Sigmoid colon (tissue), 7 donors: ENCODE data around the gene TMEM179. TPM values are rescaled to one million over a fixed set of nuclear protein-coding genes. Genes with fewer than 3 reads are reported as not detected.

ENCODE experiments used
- DNase-seq: peaks from one replicate; pipeline ENCODE4 v3.0.0-alpha.2; 2019
- H3K27ac ChIP-seq, 4 donors: fragments of 200-600 bp; sonication (generic); one replicate each; pipeline ENCODE4 v1.5.1; 2016 to 2019; ENCODE audit warnings: mild to moderate bottlenecking in 1 of 4
- H3K27me3 ChIP-seq, 3 donors: fragments of 200-600 bp; sonication (generic); one replicate each; pipeline ENCODE4 v1.5.1; 2019; ENCODE audit warnings: mild to moderate bottlenecking in 1 of 3
- H3K36me3 ChIP-seq, 4 donors: fragments of 200-600 bp; sonication (generic); one replicate each; pipeline ENCODE4 v1.5.1; 2016 to 2019
- H3K4me1 ChIP-seq, 4 donors: fragments of 200-600 bp; sonication (generic); one replicate each; pipeline ENCODE4 v1.5.1; 2017 to 2019
- H3K4me3 ChIP-seq, 4 donors: fragments of 200-600 bp; sonication (generic); one replicate each; pipeline ENCODE4 v1.5.1; 2017 to 2019; ENCODE audit warnings: mild to moderate bottlenecking in 2 of 4, moderate library complexity in 1 of 4
- H3K9me3 ChIP-seq, 4 donors: fragments of 200-600 bp in 3 of 4; sonication (generic) in 3 of 4; one replicate each; pipeline versions ENCODE4 v1.5.1 to v1.6.1; 2013 to 2019
- CTCF ChIP-seq, 4 experiments: fragments of 450-650 bp in 3 of 4; fragments of 200-600 bp in 1 of 4; IDR thresholded peaks; one replicate each; pipeline ENCODE4 v1.5.1; 2016 to 2019; ENCODE audit warnings: antibody characterized with exemption in 4 of 4, mild to moderate bottlenecking in 3 of 4, moderate library complexity in 2 of 4
- EP300 ChIP-seq, 4 donors: sonication (generic); formaldehyde crosslinking; IDR thresholded peaks; one replicate each; pipeline ENCODE4 v1.6.1; 2017; ENCODE audit warnings: antibody characterized with exemption in 4 of 4
- POLR2A ChIP-seq, 2 donors: fragments of 450-650 bp; IDR thresholded peaks; one replicate each; pipeline ENCODE4 v1.6.1; 2016; ENCODE audit warnings: antibody characterized with exemption in 2 of 2, mild to moderate bottlenecking in 2 of 2, moderate library complexity in 2 of 2
- POLR2AphosphoS5 ChIP-seq, 4 donors: sonication (generic); formaldehyde crosslinking; IDR thresholded peaks; one replicate each; pipeline ENCODE4 v1.6.1; 2017; ENCODE audit warnings: antibody characterized with exemption in 4 of 4
- WGBS, 2 donors: extraction: QIAGEN DNeasy Blood & Tissue Kit; methylation state at CpG; one replicate each; pipeline ENCODE4 v1.1.7; 2013; 5-methylcytosine and 5-hydroxymethylcytosine counted together
- intact Hi-C: fragments of 100-400 bp; cut with DNase I; formaldehyde crosslinking; loops from one replicate; pipeline ENCODE4 v1.15.1; 2023
- polyA plus RNA-seq, 3 donors: library from polyadenylated mRNA; stranded (reverse); fragments of 200-250 nt; gene quantifications; one replicate each; pipeline ENCODE4 v1.2.3, GENCODE V29; 2013
- total RNA-seq, 4 donors: library from RNA; depleted of rRNA; stranded (reverse); fragments of >200 nt; gene quantifications; one replicate each; pipeline ENCODE4 v1.1.0, GENCODE V29; 2016
- donor health status: healthy with polysubstance abuse.
- donor health status: Bipolar disorder and iron deficiency.
- donor health status: healthy.

Gene TMEM179
- total and polyA plus RNA-seq, 7 donors = 1.4 to 5.4 (median 4.1) TPM; not detected in 2

- Histone ChIP-seq H3K27ac (no peak overlapping the region), H3K36me3 (no peaks in the 10 kb centered on the region), H3K9me3 (no peaks in the 10 kb centered on the region), H3K4me1 (no peaks in the 10 kb centered on the region), H3K4me3 (no peak overlapping the region), H3K27me3 (peaks cover 0 to 17% (median 5%) of the 10 kb centered on the region in 3 donors)
- 80 to 83% methylated on average over 15 of the region's 15 CpGs for WGBS, 2 donors
- intact Hi-C loops = no loop called here
- DNase-seq = no peak
- TF ChIP-seq POLR2AphosphoS5 (IDR thresholded peaks at IDR 0.05) (no peak), POLR2A (IDR thresholded peaks at IDR 0.05) (no peak), CTCF (IDR thresholded peaks at IDR 0.05) (no peak), EP300 (IDR thresholded peaks at IDR 0.05) (no peak)
Observed at GRCh38 chr14:104594310-104595046, 10.1 kb downstream of the TMEM179 start.

GRCh38 chr14:104593710-104594136 is 10.8 kb downstream of the TMEM179 start:
- TF ChIP-seq CTCF (IDR thresholded peaks at IDR 0.05) (no peak), EP300 (IDR thresholded peaks at IDR 0.05) (no peak)
- no peak overlapping the region for H3K27ac ChIP-seq
- H3K4me3 ChIP-seq = no peak overlapping the region
- H3K4me1 ChIP-seq = no peaks in the 10 kb centered on the region
- no peaks in the 10 kb centered on the region for H3K36me3 ChIP-seq
- peaks cover 0 to 10% (median 5%) of the 10 kb centered on the region in 3 donors for H3K27me3 ChIP-seq
- no peaks in the 10 kb centered on the region for H3K9me3 ChIP-seq
- no peak for DNase-seq
- 30 to 62% methylated on average over 12 of the region's 12 CpGs for WGBS, 2 donors
- intact Hi-C loops = no loop called here

- intact Hi-C loops = no loop called here
- no peak for DNase-seq
- 72 to 79% methylated on average over 18 of the region's 18 CpGs for WGBS, 2 donors
- no peaks in the 10 kb centered on the region for H3K4me1 ChIP-seq
- no peak overlapping the region for H3K27ac ChIP-seq
- no peaks in the 10 kb centered on the region for H3K9me3 ChIP-seq
- H3K36me3 ChIP-seq = no peaks in the 10 kb centered on the region
- H3K27me3 ChIP-seq = peaks cover 0 to 10% (median 5%) of the 10 kb centered on the region in 3 donors
- no peak overlapping the region for H3K4me3 ChIP-seq
- TF ChIP-seq POLR2A (IDR thresholded peaks at IDR 0.05) (no peak), CTCF (IDR thresholded peaks at IDR 0.05) (no peak), EP300 (IDR thresholded peaks at IDR 0.05) (no peak), POLR2AphosphoS5 (IDR thresholded peaks at IDR 0.05) (no peak)
Observed at GRCh38 chr14:104593241-104593701, 11.3 kb downstream of the TMEM179 start.

GRCh38 chr14:104592785-104593184 is 11.8 kb downstream of the TMEM179 start:
- 65 to 78% methylated on average over 8 of the region's 8 CpGs for WGBS, 2 donors
- Histone ChIP-seq H3K4me1 (no peaks in the 10 kb centered on the region), H3K4me3 (no peak overlapping the region), H3K27ac (no peak overlapping the region), H3K27me3 (peaks cover 0 to 10% (median 5%) of the 10 kb centered on the region in 3 donors), H3K36me3 (no peaks in the 10 kb centered on the region), H3K9me3 (no peaks in the 10 kb centered on the region)
- DNase-seq = no peak
- TF ChIP-seq EP300 (IDR thresholded peaks at IDR 0.05) = no peak
- no peak for TF ChIP-seq POLR2A (IDR thresholded peaks at IDR 0.05)
- TF ChIP-seq POLR2AphosphoS5 (IDR thresholded peaks at IDR 0.05) = no peak
- no peak for TF ChIP-seq CTCF (IDR thresholded peaks at IDR 0.05)
- intact Hi-C loops = no loop called here
